Kidney tubule cell (primary cell): Measurements from ENCODE around the gene HYPK.

Experiments used
- DNase-seq: peaks from one replicate; pipeline ENCODE4 v3.0.0-alpha.2; 2018; ENCODE audit warnings: low spot score

The HYPK gene, protein sequence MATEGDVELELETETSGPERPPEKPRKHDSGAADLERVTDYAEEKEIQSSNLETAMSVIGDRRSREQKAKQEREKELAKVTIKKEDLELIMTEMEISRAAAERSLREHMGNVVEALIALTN

DNA sequence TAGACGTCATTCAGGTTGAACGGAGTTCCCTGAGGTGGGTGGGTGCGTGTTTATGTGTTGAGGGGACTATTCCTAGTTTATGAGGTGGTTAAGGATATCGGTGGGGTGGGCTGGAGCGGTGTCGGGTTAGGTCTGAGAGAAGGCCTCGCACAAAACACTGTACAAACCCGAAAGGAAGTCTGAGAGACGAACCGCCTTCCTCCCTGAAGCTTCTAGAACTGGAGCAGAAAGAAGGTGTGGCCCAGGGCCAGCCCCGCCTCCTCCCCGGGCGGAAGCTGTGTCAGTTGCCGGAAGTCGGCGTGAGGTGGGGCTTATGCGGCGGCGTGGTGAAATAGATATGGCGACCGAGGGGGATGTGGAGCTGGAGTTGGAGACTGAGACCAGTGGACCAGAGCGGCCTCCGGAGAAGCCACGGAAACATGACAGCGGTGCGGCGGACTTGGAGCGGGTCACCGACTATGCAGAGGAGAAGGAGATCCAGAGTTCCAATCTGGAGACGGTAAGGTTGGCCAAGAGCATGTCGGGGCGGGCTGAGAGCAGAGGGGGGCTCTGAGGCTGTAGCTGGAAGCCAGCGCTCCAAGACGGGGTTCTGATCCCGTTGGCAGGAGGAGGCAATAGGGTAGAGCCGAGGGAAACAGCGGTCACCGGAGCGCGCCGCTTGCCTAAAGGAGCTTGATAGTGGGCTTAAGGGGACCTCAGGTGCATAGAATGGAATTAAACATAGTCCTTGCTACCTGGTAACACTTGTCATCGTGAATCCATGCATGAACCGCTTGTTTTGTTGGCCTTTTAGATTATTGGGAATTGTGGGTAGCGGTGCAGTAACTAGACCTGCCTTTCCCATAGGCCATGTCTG is at the start of gene HYPK:
Gene HYPK, plus strand, starts transcription at position 314 of the 856 bp plus-strand sequence. Its CDS starts 24 bp downstream, at position 338.
- DNase-seq: peak; percentile 90

DNA sequence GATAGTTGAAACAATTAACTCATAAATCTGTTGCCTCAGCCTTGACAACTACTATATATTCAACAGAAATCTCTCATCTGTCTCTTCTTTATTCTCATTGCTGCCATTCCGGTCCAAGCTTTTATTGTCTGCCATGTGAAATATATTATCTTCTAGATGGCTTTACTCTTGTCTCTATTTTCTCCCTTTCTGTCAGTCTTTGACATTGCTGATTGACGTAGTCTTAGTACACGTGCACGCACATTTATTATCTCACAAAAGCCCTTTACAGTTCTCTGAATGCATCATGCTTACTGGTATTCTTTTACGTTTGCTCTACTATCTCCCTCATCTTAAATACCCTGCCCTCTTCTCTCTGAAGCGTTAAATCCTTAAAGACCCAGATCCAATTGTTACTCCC is 48.5 kb upstream of the HYPK start:
- no peak for DNase-seq

DNA sequence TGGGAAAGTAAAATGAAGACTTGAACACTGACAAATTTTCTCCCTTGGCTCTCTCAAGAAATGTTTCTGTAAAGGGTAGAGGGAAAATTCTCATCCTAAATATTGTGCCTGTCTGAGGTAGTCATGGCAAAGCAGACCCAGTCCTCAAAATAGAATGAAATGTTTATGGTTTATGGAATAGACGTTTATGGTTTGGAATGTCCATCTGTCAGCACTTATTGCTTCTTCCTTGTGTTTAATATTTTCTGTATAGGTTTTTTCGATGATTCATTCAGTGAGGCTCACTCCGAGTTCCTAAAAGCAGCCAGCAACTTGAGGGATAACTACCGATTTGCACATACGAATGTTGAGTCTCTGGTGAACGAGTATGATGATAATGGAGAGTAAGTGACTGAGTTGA is 37.6 kb upstream of the HYPK start:
- DNase-seq: no peak

DNA sequence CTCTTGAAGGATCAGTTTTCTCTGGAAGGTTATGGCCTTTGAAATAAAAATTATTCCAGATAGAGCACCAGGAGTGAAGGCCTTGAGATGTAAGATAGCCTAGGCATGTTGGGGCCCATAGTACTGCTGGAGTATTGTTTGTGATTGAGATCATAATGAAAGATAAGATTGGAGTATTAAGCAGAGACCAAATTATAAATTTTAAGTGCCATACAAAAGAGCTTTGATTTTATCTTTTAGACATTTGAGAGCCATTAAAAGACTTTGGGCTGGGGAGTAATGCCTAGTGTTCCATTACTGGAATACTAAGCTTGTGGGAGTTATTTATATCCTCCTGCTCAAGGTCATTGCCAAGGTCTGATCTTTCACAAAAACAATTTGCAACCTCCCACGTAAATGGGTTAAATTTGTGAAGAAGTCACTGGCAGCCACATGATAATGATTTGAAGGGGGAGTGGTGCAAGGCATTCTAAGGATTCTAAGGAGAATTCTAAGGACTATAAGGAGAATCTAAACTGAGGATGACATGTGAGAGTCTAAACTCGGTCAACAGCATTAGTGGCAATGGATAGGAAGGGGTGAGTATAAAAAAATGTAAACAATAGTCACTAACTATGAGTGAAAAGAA is 36.5 kb upstream of the HYPK start:
- no peak for DNase-seq

DNA sequence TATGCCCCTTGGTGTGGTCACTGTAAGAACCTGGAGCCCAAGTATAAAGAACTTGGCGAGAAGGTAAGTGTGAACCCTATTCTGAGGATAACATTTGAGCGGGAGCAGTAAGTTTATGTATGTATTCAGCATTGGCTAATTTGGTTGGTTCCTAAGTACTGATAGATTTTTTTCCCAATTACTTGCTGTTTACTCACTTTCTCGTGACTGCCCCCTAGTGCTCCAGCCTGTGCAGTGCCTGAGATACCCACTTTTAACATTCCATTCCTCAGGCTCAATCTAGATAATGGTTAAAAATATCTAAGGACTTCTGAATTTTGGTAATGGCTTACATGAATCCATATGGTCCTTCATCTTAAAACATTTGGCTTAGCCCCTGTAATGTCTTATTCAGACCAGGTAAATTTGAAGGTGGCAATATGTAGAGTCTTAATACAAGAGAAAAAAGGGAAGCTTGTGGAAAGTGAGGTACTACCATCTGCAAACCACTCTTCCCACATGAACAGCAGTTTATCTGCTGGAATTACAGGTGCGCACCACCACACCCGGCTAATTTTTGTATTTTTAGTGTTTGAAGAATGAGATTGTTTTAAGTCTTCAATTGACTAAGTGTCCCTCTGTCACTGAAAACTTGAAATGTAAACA is 30.7 kb upstream of the HYPK start:
- DNase-seq: peak; percentile 57

DNA sequence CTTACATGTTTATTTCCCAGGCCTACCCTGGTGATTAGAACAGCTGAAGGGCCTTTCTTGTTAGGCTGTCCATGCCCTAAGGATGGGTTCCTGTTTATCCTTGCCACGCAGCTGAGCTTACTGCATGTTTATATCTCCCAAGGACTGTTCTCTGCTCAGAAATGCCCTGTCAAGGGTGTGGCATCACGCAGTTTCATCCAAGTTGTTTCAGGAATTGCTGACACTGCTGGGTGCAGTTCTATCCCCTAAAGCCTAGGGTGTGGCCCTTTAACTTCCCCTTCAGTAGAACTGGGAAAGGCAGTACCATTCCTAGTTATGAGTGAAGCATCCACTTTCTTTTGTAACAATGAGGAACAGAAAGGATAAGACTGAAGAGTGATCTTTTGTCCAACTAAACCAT is 28.6 kb upstream of the HYPK start:
- no peak for DNase-seq

DNA sequence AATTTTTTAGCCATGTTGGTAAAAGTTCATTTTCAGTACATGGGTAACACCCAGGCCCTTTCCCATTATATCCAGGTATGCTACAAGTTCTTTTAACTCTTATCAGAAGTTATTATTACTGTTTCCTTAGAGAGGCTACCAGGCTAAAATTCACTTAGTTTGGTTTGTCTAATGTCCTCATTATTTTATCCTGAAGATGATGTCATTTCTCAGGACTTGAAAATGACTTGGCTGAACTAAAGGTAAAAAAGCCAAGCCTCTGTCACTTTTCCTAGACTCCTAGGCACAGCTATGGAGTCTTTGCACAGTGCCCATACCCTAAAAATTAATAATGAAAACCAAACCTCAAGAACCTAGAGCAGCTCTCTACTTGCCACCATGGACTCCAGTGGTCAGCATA is 27.8 kb upstream of the HYPK start:
- no peak for DNase-seq

DNA sequence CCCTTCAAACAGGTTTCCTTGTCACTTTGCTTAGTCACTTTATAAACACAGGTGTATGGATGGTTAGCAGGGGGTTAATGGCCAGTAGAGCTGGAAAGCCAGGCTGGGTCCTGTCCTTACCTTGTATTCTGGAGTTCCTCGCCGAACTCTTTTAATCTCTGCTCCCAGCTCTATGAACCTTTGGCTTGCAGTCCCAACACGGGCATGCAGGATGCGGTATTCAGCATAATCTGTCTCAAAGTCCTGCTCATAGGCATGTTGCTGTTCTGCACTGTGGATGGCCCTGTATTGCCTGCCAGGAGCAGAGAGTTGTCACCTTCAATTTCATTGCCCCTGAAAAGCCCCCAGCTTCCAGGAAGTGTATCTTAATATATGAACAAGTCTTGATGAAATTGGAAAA is 26.3 kb upstream of the HYPK start:
- no peak for DNase-seq

DNA sequence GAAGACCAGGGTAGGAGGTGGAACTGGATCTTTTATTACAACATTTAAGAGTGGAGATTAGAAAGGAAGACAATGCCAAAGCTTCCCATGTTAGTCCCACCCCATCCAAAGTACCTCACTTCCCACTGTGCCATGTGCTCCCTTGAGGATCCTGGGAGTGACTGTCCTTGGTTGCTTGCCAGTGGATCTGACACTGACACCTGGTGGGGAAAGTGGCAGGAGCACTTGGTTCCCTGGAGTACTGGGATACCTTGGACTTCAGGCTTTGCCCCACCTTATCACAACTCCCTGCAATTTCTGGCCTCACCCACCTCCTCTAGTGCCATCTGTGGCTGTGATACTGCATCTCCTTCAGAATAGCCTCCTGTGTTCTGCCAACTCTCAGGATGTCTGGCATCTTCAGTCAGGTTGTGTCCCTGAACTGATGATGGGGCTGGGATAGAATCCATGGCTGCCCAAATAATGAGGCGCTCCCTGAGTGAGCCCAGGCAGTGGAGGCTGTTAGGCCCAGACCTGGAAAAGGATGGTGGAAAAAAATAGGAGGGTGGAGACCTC is 24.9 kb upstream of the HYPK start:
- peak; percentile 84 for DNase-seq

DNA sequence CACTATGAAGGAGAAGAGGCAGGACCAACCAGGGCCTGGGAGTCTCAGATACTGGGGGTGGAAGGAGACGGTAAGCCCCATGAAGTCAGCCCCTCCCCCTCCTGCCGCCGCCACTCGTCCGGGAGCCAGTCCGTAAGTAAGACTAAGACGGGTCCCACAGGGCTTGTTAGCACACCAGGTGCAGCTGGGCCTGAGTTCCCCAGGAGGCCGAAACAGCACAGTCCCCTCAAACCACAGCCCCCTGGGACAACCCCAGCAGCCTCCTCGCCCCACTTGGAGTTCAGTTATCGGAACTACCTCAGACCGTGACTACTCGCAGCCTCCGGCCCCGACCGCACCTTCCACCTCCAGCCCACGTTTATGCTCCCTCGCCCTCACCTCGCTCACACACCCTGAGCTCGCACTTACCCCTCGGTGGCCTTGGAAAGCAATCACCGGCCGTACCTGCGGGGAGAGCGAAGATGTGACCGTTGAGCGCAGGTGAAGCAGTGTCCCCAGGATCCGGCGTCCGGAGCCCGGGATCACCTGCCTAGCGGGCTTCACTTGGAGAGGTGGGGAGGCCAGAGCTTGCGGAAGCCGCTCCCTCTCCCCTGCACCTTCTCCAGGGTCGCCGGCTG is 24.2 kb upstream of the HYPK start:
- no peak for DNase-seq

DNA sequence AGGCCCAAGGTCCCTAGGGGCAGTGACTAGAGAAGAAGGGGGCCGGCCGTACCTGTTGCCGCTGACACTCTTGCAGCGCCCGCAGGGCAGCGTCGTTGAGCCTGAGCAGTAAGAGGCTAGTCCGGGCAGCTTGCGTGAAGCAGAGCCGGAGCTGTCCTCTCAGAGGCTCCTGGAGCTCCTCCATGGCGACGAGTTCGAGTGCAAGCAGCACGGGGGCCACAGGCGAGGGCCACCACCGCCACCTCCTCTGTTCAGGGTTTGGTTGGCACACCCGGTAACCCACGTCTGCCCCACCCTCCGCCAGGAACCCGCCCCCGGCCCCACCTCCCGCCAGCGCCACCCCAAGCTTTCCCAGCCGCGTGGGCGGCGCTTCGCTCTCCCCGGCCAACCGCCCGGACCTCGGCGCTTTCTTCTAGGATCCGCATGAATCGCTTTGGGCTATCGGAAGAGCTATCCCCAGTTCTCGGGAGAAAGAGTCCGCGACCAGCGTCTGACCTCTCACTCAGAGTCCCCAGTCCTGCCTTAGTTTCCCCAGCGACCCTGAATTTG is 23.6 kb upstream of the HYPK start, which contains the start of gene ELL3:
Gene ELL3, minus strand, starts transcription at position 249 of the 549 bp plus-strand sequence. Its CDS starts 65 bp downstream, at position 184.
- DNase-seq: peak; percentile 85

DNA sequence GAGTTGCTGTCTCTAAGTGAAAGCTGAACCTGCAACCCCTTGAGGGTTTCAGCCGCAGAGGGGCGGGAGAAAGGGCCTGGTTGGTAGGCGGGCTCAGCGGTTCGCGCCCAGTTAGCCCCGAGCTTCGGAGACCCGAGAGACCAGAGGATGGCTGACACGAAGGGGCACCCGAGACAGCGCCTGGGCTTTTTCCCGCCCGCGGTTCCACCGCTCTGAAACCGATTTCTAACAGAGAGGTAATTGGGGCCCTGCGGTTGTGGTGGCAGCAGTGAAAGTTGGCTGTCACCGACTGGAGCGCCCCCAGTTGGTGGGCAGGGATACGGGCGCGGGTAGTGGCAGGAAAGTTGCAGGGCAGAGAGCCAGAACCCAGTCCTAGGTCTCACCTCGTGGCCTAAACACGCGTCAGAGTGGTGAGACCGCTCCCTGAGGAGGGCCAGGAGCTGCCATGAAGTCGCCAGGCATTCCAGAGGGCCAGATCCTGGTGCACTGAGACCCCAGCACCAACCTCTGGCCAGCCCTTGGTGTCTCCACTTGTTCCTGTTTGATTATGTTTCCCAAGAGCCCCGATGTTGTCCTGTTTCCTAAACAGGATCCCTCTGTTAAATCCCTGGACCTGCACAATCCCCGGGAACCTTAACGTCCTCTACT is 23.0 kb upstream of the HYPK start:
- peak; percentile 76 for DNase-seq

DNA sequence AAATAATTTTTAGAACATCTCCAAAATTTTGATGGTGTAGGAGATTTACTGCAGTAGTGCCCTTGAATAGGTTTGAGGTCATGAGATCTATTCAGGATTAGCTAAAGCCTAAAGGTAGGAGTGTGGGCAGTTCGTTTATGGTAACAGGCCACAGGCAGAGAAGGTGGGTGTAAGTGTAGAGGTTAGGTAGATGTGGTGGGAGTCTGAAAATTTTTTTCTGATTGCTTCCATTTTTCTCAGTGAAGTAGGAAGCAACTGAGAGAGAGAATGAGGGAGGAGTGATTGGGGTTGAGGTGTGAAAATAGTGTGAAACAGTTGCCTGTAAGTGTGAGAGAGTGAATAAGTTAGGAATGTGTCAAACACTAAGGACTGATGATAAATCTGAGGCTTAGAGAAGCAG is 21.4 kb upstream of the HYPK start:
- no peak for DNase-seq

DNA sequence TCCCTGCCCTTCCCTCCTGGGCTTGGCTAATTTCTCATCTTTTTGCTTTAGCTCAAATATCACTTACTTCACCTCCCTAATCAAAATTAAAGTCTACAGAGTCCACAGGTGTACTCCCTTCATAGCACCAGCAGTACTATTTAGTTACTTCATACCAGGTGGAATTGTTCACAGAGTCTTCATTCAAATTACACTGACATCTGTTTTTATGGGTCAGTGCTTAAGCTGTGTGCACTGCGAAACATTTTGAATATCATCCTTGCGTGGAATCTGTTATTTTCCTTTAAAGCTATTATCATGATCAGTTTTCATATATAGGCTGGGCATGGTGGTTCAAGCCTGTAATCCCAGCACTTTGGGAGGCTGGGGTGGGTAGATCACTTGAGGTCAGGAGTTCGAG is 11.0 kb upstream of the HYPK start:
- no peak for DNase-seq

DNA sequence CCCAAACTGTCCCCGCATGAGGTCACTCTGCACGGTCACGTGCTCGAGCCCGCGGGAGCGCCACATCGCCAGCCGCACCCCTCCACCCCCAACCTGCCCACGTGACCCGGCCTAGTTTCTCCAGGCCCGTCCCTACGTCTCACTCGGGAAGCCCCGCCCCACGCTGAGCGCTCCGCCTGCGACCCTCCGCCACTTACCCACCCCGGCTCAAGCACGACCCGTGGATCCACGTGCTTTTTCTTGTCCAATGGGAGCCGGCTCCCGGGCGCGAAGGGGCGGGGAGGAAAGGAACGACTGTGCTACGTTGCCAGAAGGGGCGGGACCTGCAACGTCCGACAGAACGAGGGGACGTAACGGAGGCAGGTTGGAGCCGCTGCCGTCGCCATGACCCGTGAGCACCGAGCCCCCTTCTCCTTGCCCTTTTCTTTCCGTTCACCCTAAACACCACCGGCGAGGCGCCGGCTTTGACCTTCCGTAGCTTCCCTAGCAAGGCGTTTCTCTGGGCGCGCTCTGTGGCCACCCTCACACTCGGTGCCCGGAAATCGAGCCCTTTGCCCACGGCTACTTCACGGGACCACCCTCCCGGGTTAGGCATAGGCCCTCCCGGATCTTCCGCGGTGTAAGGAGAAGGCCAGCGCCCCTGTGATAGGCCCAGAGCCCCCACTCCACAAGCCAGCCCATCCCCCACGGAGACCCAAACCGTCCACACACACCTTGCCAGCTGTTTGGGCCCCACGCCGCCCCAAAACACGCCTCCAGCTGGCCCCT is 8.2 kb upstream of the HYPK start, which contains the start of gene SERF2:
Gene SERF2, plus strand, starts transcription at position 328 of the 768 bp plus-strand sequence. Its CDS starts 57 bp downstream, at position 385.
- DNase-seq: peak; percentile 99

DNA sequence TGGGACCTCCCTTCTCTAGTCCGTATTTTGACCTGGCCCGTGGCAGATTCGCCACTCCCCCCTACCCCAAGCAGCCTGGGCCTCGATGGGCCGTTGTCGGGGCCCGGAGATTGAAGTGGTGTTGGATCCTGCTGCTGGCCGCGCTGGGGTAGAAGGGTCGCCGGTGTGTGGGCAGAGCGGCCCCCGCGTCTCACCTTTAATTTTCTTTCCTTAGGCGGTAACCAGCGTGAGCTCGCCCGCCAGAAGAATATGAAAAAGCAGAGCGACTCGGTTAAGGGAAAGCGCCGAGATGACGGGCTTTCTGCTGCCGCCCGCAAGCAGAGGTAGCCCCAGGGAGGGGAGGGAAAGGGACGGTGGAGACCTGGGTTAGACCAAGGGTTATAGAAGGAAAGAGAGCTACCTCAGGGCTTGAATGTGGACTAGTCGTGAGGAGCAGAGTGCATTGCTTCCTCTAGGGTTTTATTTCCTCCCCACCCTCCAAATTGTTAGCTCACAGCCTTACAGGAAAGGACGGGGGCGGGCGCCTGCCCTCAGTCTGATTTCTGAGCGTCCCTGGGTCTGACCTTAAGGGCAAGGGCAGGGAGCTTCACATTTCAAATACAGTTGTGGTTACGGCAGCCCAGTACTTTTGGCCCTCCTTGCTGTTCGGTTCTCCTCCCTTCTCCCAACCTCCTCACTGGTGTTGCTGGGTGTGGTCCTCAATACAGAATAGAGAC is 7.5 kb upstream of the HYPK start:
- peak; percentile 53 for DNase-seq

DNA sequence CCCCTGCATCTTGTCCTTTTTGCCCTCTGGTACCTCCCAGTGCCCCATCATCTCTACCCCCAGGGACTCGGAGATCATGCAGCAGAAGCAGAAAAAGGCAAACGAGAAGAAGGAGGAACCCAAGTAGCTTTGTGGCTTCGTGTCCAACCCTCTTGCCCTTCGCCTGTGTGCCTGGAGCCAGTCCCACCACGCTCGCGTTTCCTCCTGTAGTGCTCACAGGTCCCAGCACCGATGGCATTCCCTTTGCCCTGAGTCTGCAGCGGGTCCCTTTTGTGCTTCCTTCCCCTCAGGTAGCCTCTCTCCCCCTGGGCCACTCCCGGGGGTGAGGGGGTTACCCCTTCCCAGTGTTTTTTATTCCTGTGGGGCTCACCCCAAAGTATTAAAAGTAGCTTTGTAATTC is 6.8 kb upstream of the HYPK start:
- no peak for DNase-seq

DNA sequence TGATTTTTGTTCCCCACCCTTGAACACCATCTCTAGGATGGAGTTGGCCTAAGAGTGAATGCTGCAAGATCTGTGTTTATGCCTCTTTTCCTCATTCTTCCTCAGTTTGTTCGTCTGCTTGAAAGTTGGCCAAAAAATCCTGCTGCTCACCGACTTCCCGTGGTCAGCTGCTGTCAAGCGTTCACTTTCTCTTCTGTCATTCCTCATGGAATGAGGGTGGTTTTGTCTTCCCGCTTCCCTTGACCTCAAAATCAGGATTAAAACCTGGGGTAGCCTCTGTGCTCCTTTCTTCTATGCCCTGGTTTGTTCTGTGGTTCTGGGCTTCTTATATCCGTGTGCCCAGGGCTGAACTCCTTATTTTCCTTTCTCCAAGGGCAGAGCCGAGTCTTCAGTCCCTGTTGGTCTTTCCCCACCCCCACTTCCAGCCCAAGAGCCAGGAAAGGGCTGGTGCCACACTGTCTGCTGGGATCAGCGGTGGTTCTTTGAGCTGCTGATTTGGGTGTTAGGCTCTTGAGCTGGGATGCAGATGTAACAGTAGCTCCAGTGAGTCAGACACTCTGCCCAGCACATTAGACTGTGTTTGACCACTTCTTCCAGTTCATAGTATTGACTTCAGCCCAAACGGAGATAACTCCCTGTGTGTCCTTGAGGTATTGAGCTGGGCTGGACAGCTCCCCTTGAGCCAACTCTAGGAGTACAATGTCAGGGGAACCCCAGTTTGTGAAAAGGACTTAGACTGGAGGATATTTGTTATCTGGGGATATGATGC is 5.9 kb upstream of the HYPK start:
- DNase-seq: peak; percentile 67

DNA sequence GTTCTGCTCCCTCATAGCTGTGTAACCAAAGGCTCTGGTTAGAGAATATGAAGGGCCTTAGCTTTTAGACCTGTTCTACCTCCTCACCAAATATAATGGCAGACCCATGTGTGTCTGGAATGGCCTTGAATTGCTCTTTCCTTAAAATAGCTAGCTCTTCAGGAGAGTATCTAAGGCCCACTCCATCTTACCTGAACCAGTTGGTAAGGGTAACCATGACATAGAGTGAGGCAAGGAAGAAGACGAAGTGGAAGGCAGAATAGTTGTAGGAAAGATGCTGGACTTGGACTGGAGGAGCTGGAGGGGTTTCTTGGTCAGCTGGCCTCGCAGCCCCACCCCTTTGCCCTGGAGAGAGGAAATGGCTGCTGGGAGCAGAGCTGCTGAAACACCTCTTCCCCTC is 5.2 kb upstream of the HYPK start:
- DNase-seq: no peak
